Measurements from ENCODE around the gene MITD1.

- TF ChIP-seq POLR2A (IDR thresholded peaks at IDR 0.05; ENCODE audit: low read length): no peak
- no peak for TF ChIP-seq GATA1 (IDR thresholded peaks at IDR 0.05; ENCODE audit: low read depth, low read length)
Measured at GRCh38 chr2:99201959-99202678, 21.3 kb upstream of the MITD1 start.

Data from erythroblast (primary cell).